NCI-H1417 (cell line): Measurements from ENCODE around the gene IGF2.

Source experiments
- DNase-seq, 3 experiments: peaks; one replicate each; lab custom pipeline; 2025; lab: John Stamatoyannopoulos, UW

Gene IGF2

DNA sequence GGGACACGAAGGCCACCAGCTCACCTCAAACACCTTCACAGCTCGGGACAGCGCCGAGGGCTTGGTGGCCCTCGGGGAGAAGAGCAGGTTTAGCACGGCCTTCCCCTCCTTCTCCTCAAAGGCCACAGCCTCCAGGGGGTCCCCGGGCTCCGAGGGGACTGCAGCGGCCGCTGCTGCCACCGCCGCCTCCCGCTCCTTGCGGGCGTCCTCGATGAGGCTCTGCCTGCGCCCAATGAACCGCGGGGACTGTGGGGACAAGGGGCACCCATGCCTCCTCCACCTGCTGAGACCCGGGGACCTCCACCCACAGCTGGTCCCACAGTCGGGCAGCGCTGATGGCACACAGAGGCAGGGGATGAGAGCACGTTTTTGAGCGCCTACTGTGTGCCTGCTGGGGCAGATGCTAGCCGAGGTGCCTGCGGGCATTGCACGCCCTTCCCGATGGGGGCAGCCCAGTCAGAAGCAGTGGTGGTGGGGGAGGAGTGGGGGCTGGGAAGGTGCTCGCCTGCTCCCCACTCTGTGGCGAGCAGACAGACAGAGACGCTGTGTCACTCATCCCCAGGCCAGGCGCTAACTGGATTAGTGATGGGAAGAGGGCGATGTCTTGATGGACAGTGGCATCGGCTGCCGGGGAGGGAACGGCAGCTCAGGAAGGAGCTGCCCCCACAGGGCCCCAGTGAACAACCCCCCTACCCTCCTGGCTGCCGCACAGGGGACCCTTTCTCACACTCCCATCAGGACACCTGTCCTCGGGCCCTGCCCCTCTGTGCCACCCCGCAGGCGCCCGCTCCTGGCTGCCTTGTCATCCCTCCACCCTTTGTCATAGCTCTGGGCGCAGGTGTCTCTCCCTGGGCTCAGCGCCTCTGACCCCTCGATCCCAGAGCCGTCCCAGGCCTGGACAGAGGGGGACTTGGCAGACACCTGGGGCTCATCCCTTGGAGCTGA lies 30.7 kb upstream of the IGF2 start:
- no peak for DNase-seq

DNA sequence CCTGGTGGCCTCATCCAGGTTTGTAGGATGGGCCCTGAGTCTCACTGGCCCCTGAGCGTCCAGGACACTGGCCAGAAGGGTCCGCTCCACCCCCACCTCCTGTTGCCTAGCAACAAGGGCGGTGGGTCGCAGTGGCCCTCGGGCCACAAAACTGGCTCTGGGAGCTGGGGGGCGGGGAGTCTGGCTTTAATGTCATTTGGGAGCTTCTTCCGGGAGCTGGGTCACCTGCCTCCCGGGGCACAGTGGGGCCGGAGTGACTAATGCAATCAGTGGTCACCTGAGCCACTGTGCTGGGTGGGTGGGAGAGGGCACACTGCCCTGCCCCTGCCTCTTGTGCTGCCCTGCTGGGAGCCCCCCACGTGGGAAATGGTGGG lies 29.8 kb upstream of the IGF2 start:
- no peak for DNase-seq

DNA sequence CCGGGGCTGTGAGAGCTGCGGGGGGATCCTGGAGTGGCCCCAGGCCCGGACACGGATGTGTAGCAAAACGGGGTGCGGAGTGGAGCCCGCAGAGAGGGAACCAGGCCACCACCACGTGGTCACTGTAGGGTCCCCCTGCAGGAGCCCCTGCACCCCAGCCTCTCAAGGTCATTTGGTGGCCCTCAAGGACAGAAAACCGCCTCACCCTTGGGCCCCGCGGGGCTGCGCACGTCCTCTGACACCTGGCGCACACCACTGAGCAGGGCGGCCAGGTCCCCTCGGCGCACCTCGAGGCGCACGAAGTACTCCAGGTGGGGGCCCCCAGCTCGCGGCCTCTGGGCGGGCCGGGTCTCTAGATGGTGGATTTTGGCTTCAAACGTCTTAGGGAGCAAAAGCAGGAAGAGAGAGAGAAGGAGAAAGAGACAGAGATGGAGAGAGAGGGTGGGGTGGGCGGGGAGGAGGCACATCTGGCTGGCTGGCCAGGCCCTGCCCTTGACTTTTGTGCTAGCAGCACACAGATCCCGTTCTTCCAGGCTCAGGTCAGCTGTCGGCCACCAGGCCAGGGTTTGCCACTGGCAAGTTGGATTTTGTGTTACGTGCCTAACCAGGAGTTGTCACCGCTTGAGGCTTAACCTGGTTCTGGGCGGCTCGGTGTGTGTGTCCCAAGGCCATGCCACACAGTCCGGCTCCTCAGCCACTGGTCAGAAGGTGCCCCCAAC lies 29.3 kb upstream of the IGF2 start:
- no peak for DNase-seq

DNA sequence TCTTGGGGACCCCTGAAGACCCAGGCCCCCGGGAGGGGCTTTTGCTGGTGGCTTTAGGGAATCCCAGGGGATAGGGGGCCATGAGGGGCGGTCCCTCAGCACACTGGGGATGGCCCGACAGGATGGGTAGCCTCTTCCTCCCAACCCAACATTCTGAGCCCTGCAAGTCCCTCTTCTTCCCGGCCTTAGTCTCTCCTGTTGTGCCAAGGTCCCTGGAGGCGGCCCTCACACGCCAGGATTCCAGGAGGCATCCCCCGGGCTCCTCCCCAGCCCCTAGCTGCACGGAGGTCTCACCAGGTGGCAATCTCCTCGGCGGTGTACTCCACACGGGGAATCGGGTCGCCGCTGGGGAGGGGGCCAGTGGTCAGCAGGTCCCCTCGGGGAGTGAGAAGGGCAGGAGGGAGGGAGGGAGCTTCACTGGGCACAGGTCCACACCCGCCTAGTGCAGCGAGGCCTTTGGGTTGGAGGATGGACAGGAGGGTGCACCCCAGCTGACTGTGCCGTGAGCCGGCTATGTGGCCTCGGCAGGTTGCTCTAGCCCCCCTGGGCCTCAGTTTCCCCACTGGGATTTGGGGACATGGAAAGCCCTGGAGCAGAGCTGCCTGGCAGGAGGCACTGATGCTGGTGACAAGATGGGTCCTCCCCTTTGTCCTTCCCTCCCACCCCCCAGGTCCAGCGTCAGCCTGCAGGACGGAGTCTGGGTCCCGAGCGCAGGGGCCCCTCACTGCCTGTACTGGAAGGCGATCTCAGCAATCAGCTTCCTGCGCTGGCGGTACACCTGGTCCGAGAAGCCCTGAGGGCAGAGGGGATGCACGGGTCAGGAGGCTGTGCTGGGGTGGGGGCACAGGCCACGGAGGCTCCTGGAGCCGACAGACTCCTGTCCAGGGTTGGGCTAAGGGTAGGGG lies 28.2 kb upstream of the IGF2 start:
- no peak for DNase-seq

DNA sequence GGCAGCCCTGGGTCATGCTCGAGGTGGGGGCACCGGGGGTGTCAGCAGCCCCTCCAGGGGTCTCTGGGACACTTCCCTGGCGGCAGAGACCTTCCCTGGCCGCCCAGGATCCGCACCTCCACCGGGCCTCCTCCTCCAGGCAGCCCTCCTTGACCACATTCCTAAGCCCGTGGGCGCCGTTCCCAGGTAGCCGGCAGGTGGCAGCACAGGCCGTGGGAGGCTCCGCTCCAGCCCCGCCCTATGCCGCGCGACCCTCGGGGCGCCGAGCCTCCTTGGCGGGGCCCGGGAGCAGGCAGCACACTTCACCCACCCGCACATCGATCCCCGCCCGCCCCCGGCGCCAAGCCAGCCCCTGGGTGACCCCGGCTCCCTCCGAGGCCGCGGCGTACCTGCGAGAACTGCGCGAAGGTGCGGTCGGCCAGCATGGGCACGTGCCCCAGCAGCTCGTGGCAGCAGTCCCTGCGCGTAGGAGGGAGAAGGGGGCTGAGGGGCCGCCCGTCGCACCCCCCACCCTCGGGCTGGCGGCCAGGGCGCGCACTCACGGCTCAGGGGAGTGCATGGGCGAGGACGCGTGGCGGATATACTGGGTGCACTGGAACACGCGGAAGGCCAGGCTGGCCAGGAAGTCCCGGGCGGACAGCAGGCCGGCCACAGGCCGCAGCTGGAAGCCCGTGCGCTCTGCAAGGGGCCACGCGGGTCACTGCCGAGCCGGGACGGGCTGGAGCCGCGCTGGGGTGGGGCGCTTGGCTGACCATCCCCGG lies 27.1 kb upstream of the IGF2 start:
- peak in 2 of 3 experiments; percentile 60 to 64 for DNase-seq

DNA sequence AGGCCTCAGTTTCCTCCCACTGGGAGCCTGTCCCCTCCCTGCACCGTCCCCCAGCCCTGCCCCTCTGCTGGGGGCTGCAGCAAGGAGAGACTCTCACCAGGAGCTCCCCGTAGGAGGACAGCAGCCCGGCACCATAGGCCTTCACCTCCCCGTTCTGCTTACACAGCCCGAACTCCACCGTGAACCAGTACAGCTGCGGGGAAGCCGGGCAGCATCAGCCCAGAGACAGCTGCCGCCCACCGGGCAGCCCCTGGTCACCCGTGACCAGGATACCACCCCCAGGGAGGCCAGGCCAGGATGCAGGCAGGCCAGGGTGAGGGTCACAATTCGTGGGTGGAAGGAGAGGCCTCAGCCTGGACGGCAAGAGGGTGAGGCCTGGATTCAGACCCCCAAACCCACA lies 26.4 kb upstream of the IGF2 start:
- no peak for DNase-seq

DNA sequence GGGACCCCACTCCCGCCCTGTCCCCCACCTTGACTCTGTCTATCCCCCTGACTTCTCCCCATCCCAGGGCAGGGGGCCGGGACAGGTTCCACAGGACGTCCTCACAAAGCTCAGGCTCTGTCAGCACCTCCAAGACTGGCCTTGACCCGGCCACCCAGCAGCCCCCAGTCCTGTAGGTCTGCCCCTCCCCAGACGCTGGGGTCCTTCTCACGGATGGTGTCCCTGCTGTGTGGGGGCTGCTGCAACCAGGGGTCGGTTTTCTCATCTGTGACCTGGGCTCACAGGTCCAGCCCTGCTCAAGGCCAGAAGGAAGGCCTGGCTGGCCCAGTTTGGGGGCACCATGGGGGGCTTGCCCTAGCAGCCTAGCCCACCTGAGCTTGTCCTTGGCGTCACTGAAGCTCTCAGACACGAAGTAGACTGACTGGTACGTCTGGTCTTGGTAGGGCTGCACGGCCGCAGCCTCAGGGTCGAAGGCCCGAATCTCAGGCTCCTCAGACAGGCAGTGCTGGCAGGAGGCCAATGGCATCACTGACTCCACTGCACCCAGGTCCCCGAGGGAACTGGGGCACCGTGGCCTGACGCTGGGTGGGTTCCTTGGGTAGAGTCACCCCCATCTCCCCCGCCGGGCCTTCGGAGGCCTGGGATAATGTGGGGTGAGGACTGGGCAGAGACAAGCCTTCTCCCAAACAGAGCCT lies 25.8 kb upstream of the IGF2 start:
- DNase-seq, result no peak

DNA sequence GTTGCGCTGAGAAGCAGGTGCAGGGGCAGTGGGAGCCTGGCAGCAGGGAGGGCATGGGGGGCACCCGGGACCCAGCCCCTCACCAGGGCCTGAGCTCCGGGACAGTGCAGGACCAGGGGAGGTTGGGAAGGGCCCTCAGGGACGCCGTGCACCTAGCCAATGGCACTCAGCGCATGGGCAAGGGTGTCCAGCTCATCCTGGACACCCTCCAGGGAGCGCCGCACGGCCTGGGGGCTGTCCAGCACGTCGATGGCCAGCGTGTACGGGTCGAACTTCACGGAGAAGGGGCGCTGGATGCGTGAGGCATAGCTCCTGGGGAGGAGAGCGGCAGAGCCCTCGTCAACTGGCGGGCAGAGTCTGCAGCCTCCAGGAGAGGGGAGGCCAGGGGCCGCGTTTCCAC lies 24.9 kb upstream of the IGF2 start:
- DNase-seq, result no peak

DNA sequence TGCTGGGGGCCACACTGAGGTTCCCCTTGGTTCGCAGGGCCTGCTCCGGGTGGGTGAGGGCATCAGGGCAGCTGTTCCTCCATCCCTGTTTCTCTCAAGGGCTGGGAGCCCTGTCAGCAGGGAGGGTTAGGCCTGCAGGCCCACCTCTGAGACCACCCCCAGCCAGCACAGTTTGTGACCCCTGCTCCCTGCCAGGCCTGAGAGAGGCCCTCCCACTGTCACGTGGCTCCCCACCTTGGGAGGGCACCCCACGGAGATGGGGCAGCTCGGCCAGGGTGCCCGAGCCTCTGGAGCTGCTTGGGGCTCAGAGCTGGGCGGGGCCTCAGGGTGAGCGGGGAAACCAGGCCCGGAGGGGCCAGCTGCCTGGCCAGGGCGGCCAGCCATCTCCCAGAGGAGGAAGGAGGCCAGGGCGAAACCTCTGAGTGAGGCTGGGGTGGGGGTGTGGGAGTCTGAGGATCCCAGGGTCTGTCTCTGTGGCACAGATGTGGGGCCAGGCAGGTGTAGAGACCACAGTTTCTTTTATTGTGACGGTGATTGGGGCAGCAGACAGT lies 24.3 kb upstream of the IGF2 start:
- no peak for DNase-seq

DNA sequence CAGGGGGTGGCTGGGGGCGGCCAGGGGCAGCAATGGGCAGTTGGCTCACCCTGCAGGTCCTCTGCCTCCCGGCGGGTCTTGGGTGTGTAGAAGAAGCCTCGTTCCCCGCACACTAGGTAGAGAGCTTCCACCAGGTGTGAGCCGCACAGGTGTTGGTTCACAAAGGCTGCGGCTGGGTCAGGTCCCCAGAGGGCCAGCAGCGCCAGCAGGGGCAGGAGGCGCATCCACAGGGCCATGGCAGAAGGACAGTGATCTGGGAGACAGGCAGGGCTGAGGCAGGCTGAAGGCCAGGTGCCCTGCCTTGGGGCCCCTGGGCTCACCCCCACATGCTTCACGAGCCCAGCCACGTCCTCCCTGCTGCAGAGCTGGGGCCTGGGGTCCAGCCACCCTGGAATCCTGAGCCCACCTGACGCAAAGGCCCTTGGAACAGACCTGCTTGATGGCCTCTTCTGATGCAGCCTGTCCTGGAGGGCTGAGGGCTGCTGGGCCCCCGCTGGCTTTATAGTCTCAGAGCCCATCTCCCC lies 21.6 kb upstream of the IGF2 start, which contains the start of gene INS:
Gene INS, minus strand, starts transcription at position 474 of the 524 bp plus-strand sequence. Its CDS starts 238 bp downstream, at position 236.
- peak in 2 of 3 experiments; percentile 32 to 52 for DNase-seq

DNA sequence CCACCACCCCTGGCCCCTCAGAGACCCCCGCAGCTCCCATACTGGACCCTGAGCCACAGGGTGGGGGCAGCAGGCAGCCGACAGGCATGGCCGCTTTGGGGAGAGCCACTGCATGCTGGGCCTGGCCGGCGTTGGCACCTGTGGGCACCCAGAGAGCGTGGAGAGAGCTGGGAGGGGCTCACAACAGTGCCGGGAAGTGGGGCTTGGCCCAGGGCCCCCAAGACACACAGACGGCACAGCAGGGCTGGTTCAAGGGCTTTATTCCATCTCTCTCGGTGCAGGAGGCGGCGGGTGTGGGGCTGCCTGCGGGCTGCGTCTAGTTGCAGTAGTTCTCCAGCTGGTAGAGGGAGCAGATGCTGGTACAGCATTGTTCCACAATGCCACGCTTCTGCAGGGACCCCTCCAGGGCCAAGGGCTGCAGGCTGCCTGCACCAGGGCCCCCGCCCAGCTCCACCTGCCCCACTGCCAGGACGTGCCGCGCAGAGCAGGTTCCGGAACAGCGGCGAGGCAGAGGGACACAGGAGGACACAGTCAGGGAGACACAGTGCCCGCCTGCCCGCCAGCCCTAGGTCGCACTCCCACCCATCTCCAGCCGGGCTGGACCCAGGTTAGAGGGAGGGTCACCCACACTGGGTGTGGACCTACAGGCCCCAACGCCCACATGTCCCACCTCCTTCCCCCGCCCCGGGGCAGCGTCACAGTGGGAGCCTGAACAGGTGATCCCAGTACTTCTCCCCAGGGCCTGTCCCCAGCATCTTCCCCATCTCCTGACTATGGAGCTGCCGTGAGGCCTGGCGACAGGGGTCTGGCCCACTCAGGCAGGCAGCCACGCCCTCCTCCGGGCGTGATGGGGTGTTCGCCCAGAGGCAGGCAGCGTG lies 20.6 kb upstream of the IGF2 start:
- no peak for DNase-seq

DNA sequence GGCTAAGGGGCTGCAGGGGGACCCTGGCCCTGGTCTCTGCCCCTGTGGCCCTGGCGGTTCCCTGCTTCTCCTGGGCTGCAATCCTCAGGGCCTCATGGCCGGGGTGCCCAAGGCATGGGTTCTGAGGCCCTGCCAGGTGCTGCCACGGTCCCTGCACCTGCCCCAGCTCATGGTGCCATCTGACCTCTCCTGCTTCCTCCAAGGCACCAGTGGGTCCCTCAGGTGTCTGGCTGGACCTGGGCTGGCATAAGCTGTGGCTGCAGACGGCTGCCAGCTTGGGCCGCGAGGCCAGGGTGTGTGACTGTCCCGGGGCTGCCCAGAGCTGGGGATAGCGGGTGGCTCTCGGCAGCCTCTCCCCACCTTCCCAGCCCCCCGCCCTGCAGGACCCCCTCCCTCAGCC lies 19.8 kb upstream of the IGF2 start:
- DNase-seq, result no peak

DNA sequence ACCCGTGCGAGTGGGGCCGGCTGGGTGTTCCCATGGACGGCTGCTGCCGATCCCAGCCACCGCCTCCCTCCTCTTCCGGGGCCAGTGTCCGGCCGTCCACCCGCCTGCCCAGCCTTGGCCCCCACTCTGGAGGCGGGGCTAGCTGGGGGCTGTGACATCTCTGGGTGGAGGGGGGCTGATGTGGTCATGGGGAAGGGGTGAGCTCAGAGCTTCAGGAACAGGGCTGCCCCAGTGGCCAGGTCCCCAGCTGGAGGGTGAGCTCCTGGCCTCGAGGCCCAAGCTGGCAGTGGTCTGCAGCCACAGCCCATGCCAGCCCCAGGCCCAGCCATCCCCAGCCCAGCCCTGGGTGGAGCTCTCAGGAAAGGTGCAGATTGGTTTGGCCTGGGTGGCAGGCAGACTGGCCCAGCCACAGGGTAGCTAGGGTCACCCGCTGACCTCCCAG lies 19.1 kb upstream of the IGF2 start:
- no peak for DNase-seq

DNA sequence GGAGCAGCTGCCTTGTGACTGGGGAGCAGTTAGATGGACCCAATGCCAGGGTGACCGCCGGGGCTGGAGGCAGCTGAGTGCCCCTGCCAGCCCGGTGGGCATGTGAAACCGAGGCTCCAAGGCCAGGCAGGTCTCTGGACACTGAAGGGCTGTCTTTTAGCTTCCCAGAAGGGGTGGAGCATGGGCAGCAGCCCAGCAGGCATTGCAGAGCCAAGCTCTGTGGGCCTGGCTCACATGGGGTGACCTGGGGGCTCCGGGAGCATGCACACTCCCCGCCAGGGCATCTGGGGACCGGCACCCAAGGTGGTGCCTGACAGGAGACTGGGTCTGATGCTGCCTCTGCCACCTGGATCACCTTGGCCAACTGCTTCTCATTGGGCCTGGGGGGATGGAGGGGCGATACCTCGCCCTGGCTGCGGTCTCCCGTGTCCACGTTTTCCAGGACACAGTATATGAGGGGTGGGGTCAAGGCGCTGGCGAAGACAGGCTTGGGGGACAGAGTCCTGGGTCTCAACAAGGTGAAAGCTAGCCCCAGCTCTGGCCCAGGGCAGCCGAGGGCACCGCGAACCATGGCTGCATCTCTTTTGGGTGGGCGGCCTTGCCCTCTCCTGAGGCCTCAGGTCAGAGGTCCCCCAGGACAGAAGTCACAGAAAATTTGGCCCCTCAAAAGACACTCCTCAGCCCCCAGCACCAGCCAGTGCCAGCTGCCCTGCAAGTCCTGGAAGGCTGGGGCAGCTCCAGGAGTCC lies 18.3 kb upstream of the IGF2 start:
- DNase-seq, result no peak

DNA sequence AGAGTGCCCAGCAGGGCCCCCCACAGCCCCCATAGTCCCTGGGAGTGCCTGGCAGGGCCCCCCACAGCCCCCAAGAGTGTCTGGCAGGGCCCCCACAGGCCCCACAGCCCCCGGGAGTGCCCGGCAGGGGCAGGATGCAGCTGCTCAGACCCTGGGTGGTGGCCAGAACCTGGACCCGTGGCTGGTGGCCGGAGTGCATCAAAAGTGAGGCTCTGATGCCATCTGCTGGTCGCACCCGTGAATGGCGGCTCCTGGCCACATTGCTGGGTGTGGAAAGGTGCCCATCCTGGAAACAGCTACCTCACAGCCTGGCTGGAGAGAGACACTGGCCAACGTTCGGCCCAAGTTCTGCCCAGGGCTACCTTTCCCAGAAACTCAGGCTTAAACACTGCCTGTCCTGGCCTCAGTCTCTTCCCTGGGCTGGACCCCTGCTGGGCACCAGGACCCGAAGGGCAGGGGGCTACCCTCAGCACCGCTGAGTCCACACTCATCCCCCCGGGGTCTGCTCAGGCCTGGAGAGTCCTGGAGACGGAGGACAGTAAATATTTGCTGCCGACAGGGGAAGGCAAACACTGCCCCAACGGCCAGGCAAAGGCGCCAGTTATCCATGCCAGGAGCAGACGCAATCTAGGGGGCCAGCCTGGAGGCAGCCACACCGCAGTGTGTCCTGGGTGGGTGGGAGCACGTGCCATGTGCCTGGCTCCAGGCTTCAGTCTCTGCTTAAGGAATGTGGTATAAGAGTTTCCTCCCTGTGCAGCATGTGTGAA lies 17.4 kb upstream of the IGF2 start:
- DNase-seq, result peak; percentile 21 to 78 (median 74)

DNA sequence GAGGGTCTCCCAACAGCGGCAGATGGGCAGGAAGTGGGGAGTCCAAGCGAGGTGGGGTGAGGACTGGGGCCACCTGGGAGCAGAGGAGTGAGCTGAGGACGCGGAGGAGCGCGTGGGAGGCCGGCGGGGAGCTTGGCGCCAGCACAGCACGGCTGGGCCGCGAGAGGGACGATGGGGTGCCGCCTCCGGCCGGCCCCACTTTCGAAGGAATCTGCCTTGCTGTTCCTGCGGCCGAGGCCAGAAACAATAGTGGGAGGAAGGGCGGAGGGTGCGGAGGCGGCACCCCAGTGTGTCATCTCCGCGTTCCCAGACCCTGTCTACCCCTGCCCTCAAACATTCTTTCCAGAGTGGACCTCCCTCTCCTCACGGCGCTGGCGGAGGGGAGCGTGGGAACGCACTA lies 16.3 kb upstream of the IGF2 start:
- DNase-seq, result no peak

DNA sequence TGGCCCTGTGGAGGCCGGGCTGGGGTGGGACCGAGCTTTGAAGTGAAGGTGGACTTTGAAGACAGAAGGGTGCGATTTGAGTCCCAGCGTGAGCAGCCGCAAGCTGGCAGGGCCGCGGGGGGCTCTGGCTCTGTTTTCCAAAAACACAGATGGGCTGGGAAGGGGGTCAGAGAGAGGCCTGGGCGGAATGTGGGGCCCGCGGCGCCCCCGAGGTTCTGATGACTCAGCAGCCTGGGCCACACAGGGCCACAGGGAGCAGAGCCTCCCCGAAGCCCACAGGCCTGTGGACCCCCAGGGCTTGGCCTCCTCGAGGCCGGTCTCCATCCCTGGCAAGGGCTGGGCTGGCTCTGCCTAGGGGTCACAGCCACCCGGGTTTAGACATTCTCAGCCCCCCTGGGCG lies 15.7 kb upstream of the IGF2 start:
- DNase-seq, result no peak

DNA sequence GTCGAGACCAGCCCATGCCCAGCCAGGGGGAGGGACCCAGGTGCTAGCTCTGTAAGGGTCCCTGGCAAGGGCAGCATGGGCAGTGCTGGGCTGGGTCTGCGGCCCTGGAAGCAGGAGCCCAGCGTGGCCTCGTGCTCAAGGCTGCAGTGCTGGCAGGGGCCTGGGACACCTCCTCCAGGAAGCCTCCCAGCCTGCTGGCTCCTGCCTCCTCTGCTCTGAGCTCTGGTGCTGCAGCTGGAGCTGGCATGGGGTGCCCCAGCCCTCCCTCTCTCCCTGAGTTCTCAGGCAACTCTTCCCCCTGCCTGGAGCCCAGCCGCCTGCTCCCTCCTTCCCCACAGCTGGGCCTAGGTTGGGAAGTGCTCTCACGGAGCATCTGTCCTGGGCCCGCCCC lies 15.0 kb upstream of the IGF2 start:
- DNase-seq, result no peak
